HepG2 (cell line): ENCODE measurements around the gene NR2F1-AS1. TPM values are rescaled to one million over a fixed set of nuclear protein-coding genes. Genes with fewer than 3 reads are reported as not detected.

Experiments used
- ARNT2 ChIP-seq: sonication (generic); formaldehyde crosslinking; IDR thresholded peaks from 2 replicates; pipeline ENCODE4 v1.8.0; 2022; ENCODE audit warnings: mild to moderate bottlenecking, low read depth, missing genetic modification reagents, moderate library complexity
- CBX1 ChIP-seq: IDR thresholded peaks from one replicate; pipeline ENCODE4 v1.6.1; 2016; ENCODE audit warnings: antibody characterized with exemption, low read depth
- CERS6 ChIP-seq: sonication (generic); formaldehyde crosslinking; IDR thresholded peaks from 2 replicates; pipeline ENCODE4 v1.5.0; 2020; ENCODE audit warnings: missing genetic modification reagents
- HCFC1 ChIP-seq: fragments of 150-350 bp; IDR thresholded peaks from 2 replicates; pipeline ENCODE4 v1.6.1; 2014; ENCODE audit warnings: low read depth, low read length
- HNF1A ChIP-seq, 2 experiments: sonication (generic) in 1 of 2; formaldehyde crosslinking in 1 of 2; IDR thresholded peaks; 2 replicates each; pipeline versions ENCODE4 v1.4.0 to v1.6.1; 2016 to 2020; ENCODE audit warnings: borderline replicate concordance in 1 of 2, low read depth in 1 of 2, mild to moderate bottlenecking in 1 of 2, missing genetic modification reagents in 1 of 2
- HOXD1 ChIP-seq: sonication (generic); formaldehyde crosslinking; IDR thresholded peaks from 2 replicates; pipeline ENCODE4 v1.5.0; 2020; ENCODE audit warnings: missing genetic modification reagents
- IKZF5 ChIP-seq: IDR thresholded peaks from 2 replicates; pipeline ENCODE4 v1.6.1; 2018; ENCODE audit warnings: missing genetic modification reagents, mild to moderate bottlenecking, missing compliant biosample characterization
- KDM6A ChIP-seq: IDR thresholded peaks from 2 replicates; pipeline ENCODE4 v1.6.1; 2016; ENCODE audit warnings: low read depth
- KLF12 ChIP-seq: sonication (generic); formaldehyde crosslinking; IDR thresholded peaks from 2 replicates; pipeline ENCODE4 v1.4.0; 2020; ENCODE audit warnings: missing genetic modification reagents, borderline replicate concordance
- MEF2D ChIP-seq: sonication (generic); formaldehyde crosslinking; IDR thresholded peaks from 2 replicates; pipeline ENCODE4 v1.5.1; 2020; ENCODE audit warnings: mild to moderate bottlenecking, missing genetic modification reagents
- NFYC ChIP-seq: IDR thresholded peaks from 2 replicates; pipeline ENCODE4 v1.6.1; 2016; ENCODE audit warnings: missing genetic modification reagents, missing compliant biosample characterization
- NONO ChIP-seq, 2 experiments: fragments of 450-650 bp in 1 of 2; sonication (generic) in 1 of 2; formaldehyde crosslinking in 1 of 2; IDR thresholded peaks in 1 of 2; conservative IDR thresholded peaks in 1 of 2; 2 replicates each; pipeline versions ENCODE4 v1.6.1 to v1.8.0; 2017 to 2022; ENCODE audit warnings: mild to moderate bottlenecking in 1 of 2, missing genetic modification reagents in 1 of 2, moderate library complexity in 1 of 2
- PPARG ChIP-seq: conservative IDR thresholded peaks from 2 replicates; pipeline ENCODE4 v1.6.1; 2016; ENCODE audit warnings: missing biosample characterization, missing genetic modification reagents
- PRPF4 ChIP-seq: fragments of 200-400 bp; formaldehyde crosslinking; IDR thresholded peaks from 2 replicates; pipeline ENCODE4 v1.6.1; 2016; ENCODE audit warnings: low read length, low read depth; ENCODE audit not compliant: poor library complexity, severe bottlenecking
- RARA ChIP-seq: IDR thresholded peaks from 2 replicates; pipeline ENCODE4 v1.6.1; 2016; ENCODE audit warnings: missing genetic modification reagents, missing compliant biosample characterization
- RFXANK ChIP-seq: IDR thresholded peaks from 2 replicates; pipeline ENCODE4 v1.6.1; 2016
- SP5 ChIP-seq: IDR thresholded peaks from 2 replicates; pipeline ENCODE4 v1.6.1; 2016; ENCODE audit warnings: low read depth, borderline replicate concordance
- ZFX ChIP-seq: sonication (generic); formaldehyde crosslinking; IDR thresholded peaks from 2 replicates; pipeline ENCODE4 v1.4.0; 2020; ENCODE audit warnings: mild to moderate bottlenecking, low read depth, missing genetic modification reagents, moderate library complexity
- ZNF580 ChIP-seq: IDR thresholded peaks from 2 replicates; pipeline ENCODE4 v1.6.1; 2016; ENCODE audit warnings: low read depth, borderline replicate concordance
- ZNF775 ChIP-seq: sonication (generic); formaldehyde crosslinking; IDR thresholded peaks from 2 replicates; pipeline ENCODE4 v1.4.0; 2020; ENCODE audit warnings: missing genetic modification reagents, mild to moderate bottlenecking, moderate library complexity, borderline replicate concordance
- ZNF788 ChIP-seq: sonication (generic); formaldehyde crosslinking; IDR thresholded peaks from 2 replicates; pipeline ENCODE4 v1.5.0; 2020; ENCODE audit warnings: mild to moderate bottlenecking, missing genetic modification reagents, borderline replicate concordance
- ZNF891 ChIP-seq: sonication (generic); formaldehyde crosslinking; IDR thresholded peaks from 2 replicates; pipeline ENCODE4 v1.5.0; 2020; ENCODE audit warnings: mild to moderate bottlenecking, missing genetic modification reagents
- ZZZ3 ChIP-seq: sonication (generic); formaldehyde crosslinking; IDR thresholded peaks from 2 replicates; pipeline ENCODE4 v1.4.0; 2020; ENCODE audit warnings: missing genetic modification reagents, mild to moderate bottlenecking, borderline replicate concordance
- polyA plus RNA-seq, 8 experiments: library from polyadenylated mRNA; depleted of rRNA in 3 of 8; stranded (reverse) in 7 of 8; unstranded in 1 of 8; fragments of >200 nt; fragmentation: Illumina TruSeq in 4 of 8; extraction: Trizol in 4 of 8; gene quantifications; 2 replicates each; pipeline versions ENCODE4 v1.2.1 to v1.2.3, GENCODE V29; 2011 to 2016; ENCODE audit warnings: low read depth in 4 of 8, missing spikeins in 1 of 8, mixed read lengths in 1 of 8; ENCODE audit not compliant: insufficient read depth in 1 of 8
- total RNA-seq, 5 experiments: library from RNA; depleted of rRNA; stranded (reverse); fragments of >200 nt; fragmentation: Illumina TruSeq; extraction: Trizol; gene quantifications; 2 replicates each; pipeline ENCODE4 v1.2.3, GENCODE V29; 2016; ENCODE audit warnings: low read depth in 1 of 5

NR2F1-AS1 gene
- total and polyA plus RNA-seq, 2 of the 13 experiments (the other 11 are each of a cell fraction or from before 2014, with no cell fraction given), result 2.8 TPM

- TF ChIP-seq ZNF891 (CRISPR knock-in tag) (no peak), ZNF788 (CRISPR knock-in tag) (peak; percentile 92), PRPF4 (peak; percentile 95), IKZF5 (CRISPR knock-in tag) (peak; percentile 75), RFXANK (CRISPR knock-in tag) (no peak), HOXD1 (CRISPR knock-in tag) (no peak), HNF1A (IDR thresholded peaks at IDR 0.05; ENCODE audit: low read depth) (0 out of 2 replicates have a peak, but pooled peaks have one; percentile 59), HNF1A (CRISPR knock-in tag; IDR thresholded peaks at IDR 0.05; ENCODE audit: borderline replicate concordance) (peak; percentile 77), CERS6 (CRISPR knock-in tag) (no peak), SP5 (CRISPR knock-in tag) (peak; percentile 20; the same call in 1 of the 2 replicates), MEF2D (CRISPR knock-in tag) (0 out of 2 replicates have a peak, but pooled peaks have one; percentile 50), ARNT2 (CRISPR knock-in tag) (0 out of 2 replicates have a peak, but pooled peaks have one; percentile 51), ZNF775 (CRISPR knock-in tag) (peak; percentile 80; the same call in 1 of the 2 replicates), ZFX (CRISPR knock-in tag) (peak; percentile 33), RARA (CRISPR knock-in tag) (peak; percentile 63), ZNF580 (CRISPR knock-in tag) (peak; percentile 40; the same call in 1 of the 2 replicates), CBX1 (peak; percentile 14), KLF12 (CRISPR knock-in tag) (no peak), NFYC (CRISPR knock-in tag) (peak; percentile 75), PPARG (CRISPR knock-in tag) (peak; percentile 60; the same call in 1 of the 2 replicates), ZZZ3 (no peak; the same call in 1 of the 2 replicates), HCFC1 (no peak), NONO (IDR thresholded peaks at IDR 0.05) (no peak), NONO (CRISPR knock-in tag; conservative IDR thresholded peaks at IDR 0.05) (peak; percentile 40; the same call in 1 of the 2 replicates), KDM6A (CRISPR knock-in tag) (peak; percentile 16; the same call in 1 of the 2 replicates)
Measured at GRCh38 chr5:93582677-93583438, 1.8 kb upstream of the NR2F1-AS1 start, which contains the start of gene NR2F1 (continued).
